DMS 273 (cell line): Measurements from ENCODE around the gene PLCB3.
A peak's percentile ranks its signal among the peaks of the same experiment; 100 is the strongest.

Experiments
- DNase-seq: peaks from one replicate; lab custom pipeline; 2025; ENCODE audit not compliant: unreplicated experiment; lab: John Stamatoyannopoulos, UW

PLCB3 gene

DNA sequence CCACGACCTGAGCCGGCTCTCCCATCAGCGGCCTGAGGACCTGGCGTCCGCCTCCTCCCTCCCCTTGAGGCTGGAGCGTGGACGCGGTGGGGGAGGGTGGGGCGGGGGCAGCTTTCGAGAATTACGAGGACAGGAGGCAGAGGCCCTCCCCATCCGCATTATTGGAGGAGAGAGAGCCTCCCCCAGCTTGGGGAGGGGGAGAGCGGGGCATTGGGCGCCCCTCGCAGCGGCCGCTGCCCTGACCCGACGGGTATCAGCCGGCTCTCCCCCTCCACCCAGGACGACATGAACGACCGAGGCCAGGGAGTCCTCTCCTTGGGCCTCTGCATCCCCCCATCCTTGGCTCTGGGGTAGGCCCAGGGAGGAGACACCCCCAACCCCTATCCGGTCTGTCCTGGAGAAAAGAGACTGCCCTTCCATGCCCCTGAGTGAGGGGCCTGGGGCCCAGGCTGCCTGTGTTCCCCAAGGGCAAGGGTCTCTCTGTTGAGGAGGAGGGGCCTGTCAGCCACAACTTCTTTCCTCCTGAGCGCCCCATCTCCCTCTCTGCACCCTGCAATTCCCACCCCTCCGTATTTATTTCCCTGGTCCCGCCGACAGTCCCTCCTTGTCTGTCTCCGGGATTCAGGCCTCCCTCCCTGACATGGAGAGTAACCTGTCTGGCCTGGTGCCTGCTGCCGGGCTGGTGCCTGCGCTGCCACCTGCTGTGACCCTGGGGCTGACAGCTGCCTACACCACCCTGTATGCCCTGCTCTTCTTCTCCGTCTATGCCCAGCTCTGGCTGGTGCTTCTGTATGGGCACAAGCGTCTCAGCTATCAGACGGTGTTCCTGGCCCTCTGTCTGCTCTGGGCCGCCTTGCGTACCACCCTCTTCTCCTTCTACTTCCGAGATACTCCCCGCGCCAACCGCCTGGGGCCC lies 34.8 kb downstream of the PLCB3 start:
- peak; percentile 78 for DNase-seq

DNA sequence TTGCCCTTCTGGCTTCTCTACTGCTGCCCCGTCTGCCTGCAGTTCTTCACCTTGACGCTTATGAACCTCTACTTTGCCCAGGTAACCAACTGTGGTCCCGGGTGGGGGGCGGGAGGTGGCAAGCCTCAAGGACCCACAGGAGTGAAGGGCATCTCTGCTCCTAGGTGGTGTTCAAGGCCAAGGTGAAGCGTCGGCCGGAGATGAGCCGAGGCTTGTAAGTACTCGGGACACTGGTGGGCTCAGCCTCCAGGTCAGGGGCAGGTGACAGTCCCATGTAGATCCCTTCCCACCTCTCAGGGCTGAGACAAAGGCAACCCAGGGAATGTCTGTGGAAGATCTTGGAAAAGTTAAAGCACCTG lies 35.5 kb downstream of the PLCB3 start:
- no peak for DNase-seq

DNA sequence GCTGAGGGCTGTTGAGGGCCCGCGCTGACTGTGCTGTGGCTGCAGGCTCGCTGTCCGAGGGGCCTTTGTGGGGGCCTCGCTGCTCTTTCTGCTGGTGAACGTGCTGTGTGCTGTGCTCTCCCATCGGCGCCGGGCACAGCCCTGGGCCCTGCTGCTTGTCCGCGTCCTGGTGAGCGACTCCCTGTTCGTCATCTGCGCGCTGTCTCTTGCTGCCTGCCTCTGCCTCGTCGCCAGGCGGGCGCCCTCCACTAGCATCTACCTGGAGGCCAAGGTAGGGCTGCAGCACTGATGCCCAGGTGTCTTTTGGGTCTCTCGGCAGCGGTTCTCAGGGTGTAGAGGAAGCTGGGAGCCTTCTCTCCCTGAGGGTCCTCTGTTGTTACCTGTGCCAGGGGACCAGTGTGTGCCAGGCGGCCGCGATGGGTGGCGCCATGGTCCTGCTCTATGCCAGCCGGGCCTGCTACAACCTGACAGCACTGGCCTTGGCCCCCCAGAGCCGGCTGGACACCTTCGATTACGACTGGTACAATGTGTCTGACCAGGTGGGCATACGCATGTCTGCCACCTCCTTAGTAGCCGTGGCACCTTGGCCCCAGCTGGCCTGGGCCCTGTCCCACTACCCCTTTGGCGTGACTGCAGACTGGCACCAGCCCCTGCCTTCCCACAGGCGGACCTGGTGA lies 36.5 kb downstream of the PLCB3 start:
- DNase-seq: no peak

DNA sequence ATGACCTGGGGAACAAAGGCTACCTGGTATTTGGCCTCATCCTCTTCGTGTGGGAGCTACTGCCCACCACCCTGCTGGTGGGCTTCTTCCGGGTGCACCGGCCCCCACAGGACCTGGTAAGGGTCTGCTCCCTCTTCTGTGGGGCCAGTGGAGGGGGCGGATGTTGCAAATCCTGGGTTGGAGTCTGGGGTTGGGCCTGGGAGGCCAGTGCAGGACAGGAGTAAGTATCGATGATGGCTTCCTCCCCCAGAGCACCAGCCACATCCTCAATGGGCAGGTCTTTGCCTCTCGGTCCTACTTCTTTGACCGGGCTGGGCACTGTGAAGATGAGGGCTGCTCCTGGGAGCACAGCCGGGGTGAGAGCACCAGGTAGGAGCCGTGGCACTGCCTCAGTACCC lies 37.0 kb downstream of the PLCB3 start:
- DNase-seq: no peak

DNA sequence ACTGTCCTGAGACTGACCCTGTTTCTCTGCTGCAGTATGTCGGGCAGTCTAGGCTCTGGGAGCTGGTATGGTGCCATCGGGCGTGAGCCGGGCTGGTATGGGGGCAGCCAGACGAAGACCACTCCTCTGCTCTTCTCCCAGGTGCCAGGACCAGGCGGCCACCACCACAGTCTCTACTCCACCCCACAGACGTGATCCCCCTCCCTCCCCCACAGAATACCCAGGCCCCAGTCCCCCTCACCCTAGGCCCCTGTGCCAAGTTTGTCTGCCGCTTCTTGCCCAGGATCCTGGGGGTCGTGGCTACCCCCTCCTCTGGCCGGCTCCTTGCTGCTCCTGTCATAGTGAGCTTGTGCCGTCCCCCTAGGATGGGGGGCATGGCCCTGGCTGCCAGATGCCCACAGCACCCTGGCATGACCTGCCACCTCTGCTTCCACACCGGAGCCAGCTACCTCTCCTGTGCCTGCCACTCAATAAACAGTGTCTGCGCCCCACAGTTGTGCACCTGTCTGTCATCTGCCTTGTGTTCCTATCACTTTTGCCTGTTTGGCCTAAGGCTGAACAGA lies 37.8 kb downstream of the PLCB3 start:
- DNase-seq: no peak

DNA sequence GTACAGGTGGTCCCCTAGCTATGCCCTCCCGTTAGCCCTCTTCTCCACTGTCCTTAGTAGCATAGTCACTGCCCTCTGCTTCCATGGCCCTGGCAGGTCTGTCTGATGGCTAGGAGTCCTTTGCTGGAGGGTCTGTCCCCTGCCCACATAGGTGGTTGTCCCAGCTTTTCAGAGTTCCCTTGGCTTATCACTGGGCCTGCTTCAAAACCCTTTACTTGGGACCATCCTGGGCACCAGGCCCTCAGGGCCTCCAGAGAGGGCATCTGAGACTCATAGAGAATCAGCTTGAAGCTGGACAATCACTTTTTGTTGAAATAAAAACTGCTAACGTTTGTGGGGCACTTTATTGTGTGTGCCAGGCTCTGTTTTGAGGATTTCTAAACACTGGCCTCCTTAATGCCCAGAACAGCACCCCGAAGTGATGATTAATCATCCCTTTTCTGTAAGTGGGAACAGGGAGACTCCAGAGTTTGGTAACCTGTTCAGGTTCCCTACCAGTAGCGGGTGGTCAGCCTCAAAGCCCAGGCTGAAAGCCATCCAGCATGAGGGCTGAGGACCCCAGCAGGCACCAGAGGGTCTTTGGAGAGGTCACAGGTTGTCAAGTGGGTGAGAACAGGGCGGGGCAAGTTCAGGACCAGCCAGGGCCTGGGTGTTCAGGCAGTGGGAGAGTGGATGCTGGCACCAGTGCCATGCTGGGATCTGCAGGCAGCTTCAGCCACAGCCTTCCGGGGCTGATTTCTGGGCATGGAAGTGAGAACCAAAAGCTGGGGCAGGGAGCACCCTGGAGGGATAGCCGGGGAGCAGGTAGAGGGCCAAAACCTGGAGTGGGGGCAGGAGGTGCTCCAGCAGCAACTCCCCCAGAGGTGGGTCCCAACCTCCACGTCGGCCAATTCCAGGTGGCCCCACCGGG lies 39.3 kb downstream of the PLCB3 start:
- DNase-seq: no peak

DNA sequence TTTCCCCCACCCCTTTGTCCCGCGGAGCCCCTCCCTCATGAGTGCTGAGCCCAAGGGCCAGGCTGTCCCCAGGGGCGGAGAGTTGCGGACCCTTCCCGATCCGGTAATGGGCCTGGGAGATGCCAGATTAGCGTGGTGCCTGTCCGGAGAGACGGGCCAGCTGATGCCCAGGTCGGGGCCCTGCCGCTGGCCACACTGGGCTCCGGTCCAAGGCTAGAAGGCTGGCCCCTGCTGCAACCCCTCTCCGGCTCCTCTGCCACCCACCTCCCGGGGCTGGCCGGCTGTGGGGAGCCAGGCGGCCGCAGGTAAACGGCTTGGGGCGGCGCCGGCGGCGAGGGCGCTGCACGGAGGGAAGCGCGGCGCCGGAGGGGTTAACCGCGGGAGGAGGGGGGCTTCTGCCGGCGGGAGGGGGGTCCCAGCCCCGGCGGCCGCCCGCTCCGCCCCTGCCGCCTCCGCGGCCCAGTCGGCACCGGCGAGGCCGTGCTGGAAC lies 40.0 kb downstream of the PLCB3 start, which contains the start of gene KCNK4:
KCNK4 (plus strand) TSS at position 41 of the 490 bp plus-strand sequence. CDS start 1,717 bp downstream, outside the sequence.
- DNase-seq: no peak

DNA sequence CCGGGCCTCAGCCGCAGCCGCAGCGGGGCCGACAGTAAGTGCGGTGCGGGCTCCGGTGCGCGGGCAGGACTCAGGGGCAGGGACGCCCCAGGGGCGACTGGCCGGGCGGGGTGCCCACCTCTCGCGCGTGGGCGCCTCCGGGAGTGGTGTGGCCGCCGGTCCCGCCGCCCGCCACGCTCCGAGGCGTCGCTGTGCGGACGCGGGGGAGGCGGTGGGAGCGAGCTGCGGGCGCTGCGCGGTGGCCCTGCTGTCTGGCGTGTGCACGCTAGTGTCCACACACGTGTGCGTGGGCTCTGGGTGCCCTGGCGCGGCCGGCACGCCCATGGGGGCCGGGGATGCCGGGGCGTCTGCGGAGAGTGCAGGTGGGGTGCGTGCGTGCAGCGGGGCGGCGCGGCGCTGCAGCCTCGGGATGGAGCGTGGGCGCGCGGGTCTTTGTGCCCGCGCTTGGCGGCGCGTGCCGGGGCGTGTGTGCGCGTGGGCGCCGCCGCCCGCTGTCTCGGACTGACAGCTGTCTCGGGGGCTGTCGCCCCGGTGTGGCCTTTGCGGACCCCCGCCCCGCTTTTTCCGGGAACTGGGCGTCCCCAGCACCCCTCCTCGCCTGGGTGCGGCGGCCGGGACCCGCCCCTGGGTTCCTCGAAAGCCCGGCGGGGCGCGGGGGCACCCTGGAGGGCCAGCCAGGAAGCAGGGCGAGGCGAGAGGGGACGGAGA lies 40.6 kb downstream of the PLCB3 start:
- no peak for DNase-seq

DNA sequence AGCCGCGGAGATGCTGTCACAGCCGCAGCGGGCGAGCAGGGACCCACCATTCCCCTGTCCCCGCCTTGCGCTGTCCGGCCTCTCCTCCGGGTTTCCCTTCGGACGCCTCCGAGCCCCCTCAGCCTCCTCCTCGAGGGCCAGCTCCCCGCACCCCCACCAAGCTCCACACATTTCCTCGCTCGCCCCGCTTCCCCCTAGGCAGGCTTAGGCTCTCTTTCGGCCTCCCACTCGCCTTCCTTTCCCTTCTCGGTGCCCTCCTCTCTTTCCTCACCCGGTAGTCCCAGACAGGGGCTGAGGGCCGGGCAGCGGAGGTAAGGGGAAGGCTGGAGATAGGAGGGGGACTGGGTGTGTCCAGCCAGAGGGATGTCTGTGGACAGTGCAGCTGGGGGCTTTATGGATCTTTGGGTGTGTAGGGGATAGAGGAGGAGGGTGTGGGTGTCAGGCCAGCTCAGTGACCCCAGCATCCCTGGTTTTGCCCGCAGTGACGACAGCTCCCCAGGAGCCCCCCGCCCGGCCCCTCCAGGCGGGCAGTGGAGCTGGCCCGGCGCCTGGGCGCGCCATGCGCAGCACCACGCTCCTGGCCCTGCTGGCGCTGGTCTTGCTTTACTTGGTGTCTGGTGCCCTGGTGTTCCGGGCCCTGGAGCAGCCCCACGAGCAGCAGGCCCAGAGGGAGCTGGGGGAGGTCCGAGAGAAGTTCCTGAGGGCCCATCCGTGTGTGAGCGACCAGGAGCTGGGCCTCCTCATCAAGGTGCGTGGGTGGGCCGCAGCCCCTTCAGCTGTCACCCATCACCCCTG lies 41.3 kb downstream of the PLCB3 start:
- DNase-seq: no peak

DNA sequence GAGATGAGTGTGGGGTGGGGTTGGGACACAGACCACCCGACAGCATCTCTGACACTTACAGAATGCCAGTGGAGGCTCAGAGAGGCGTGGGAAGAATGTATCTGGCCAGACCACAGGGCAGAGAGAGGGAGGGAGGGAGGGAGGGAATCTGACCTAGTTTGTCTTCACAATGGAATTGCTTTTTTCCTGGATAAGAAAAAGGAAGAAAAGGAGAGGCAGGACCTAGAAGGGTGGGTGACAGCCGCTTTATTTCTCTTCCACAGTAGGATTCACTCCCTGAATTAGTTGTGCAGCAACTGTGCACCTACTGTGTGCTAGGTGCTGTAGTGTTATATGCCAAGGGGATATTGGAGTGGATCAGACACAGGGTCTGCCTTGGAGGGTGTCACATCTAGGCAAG lies 43.4 kb downstream of the PLCB3 start:
- DNase-seq: no peak

DNA sequence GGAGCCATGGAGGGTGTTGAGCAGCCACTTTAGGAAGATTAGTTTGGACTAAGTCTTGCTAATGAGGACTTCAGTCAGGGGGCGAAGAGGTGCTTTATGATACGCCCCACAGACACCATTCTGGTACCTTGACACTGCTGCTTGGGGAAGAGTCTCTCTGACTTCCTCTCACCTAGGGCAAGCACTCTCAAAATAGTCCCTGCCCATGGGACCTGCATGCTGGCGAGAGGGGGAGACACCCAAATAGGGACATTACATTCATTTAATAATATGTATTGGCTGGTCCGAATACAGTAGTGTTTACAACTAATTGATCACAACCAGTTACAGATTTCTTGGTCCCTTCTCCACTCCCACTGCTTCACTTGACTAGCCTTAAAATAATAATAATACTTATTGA lies 44.4 kb downstream of the PLCB3 start:
- DNase-seq: no peak

DNA sequence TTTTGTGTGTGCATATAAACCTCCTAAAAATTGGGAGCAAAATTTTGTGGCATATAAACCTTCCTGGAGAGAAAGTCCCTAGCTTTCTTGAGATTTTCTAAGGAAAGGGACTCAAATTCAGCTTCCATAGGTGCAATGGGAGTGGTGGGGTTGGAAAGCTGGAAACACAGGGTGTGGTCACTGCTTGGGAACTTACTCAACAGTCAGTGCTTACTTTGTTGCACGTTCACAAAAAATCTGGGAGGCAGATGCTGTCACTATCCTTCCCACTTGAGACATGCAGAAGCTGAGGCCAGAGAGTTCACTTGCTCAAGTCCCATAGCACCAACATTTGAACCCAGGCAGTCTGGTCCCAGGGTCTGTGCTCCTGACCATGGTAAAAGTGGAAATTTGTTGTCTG lies 44.9 kb downstream of the PLCB3 start:
- DNase-seq: no peak

DNA sequence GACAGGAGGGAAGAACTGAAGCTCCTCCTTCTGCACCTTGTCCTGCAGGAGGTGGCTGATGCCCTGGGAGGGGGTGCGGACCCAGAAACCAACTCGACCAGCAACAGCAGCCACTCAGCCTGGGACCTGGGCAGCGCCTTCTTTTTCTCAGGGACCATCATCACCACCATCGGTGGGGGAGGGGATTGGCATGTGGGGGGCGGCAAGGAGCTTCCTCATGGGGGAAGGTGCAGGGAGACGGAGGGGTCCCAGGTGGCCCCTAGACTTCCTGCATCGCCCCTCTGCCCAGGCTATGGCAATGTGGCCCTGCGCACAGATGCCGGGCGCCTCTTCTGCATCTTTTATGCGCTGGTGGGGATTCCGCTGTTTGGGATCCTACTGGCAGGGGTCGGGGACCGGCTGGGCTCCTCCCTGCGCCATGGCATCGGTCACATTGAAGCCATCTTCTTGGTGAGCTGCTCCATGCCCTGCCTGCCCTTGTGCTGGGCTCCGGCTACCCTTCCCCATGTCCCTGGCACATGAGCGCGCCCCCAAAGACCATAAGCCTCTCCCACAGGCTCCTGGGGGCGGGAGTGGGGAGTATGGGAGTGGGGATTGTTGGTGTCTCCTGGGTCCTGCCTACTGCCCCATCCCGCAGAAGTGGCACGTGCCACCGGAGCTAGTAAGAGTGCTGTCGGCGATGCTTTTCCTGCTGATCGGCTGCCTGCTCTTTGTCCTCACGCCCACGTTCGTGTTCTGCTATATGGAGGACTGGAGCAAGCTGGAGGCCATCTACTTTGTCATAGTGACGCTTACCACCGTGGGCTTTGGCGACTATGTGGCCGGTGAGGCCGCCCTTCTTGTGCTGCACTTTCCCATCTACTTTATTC lies 45.7 kb downstream of the PLCB3 start:
- no peak for DNase-seq

DNA sequence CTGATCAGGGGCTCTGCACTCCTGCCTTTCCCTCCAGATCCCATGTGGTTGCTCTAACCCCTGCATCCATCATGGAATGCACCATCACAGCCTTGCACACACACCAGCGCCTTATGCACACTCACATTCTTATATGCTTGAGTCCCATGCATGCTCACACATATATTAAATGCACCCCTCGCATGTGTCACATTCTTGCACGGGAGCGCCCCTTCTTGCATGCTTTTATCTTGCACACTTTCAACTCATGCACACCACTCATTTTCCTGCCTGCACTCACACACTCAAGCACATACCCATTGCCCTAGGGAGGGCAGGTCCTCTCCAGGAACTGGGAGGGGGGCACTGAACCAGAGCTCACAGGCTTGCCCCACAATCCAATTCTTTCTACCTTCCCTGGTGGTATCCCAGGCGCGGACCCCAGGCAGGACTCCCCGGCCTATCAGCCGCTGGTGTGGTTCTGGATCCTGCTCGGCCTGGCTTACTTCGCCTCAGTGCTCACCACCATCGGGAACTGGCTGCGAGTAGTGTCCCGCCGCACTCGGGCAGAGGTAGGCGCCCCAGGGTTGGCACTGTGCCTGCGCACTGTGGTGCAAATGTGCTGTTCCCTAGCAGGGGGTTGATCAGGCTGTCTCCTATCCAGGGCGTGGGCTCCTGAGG lies 46.5 kb downstream of the PLCB3 start:
- peak; percentile 37 for DNase-seq

DNA sequence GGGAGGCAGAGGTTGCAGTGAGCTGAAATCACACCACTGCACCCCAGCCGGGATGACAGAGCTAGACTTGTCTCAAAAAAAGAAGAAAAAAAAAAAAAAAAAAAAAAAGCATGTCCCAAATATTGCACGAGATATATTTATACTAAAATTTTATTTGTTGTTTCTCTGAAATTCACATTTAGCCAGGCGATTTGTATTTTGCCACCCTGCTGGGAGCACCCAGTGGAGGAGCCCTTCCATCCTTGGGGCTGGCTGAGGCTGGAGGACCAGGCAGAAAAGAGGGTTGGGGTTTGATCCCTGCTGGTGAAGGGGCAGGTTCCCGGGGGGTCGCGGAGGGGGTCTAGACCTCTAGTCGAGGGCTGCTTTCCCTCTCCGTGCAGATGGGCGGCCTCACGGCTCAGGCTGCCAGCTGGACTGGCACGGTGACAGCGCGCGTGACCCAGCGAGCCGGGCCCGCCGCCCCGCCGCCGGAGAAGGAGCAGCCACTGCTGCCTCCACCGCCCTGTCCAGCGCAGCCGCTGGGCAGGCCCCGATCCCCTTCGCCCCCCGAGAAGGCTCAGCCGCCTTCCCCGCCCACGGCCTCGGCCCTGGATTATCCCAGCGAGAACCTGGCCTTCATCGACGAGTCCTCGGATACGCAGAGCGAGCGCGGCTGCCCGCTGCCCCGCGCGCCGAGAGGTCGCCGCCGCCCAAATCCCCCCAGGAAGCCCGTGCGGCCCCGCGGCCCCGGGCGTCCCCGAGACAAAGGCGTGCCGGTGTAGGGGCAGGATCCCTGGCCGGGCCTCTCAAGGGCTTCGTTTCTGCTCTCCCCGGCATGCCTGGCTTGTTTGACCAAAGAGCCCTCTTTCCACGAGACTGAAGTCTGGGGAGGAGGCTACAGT lies 47.9 kb downstream of the PLCB3 start:
- peak; percentile 69 for DNase-seq

DNA sequence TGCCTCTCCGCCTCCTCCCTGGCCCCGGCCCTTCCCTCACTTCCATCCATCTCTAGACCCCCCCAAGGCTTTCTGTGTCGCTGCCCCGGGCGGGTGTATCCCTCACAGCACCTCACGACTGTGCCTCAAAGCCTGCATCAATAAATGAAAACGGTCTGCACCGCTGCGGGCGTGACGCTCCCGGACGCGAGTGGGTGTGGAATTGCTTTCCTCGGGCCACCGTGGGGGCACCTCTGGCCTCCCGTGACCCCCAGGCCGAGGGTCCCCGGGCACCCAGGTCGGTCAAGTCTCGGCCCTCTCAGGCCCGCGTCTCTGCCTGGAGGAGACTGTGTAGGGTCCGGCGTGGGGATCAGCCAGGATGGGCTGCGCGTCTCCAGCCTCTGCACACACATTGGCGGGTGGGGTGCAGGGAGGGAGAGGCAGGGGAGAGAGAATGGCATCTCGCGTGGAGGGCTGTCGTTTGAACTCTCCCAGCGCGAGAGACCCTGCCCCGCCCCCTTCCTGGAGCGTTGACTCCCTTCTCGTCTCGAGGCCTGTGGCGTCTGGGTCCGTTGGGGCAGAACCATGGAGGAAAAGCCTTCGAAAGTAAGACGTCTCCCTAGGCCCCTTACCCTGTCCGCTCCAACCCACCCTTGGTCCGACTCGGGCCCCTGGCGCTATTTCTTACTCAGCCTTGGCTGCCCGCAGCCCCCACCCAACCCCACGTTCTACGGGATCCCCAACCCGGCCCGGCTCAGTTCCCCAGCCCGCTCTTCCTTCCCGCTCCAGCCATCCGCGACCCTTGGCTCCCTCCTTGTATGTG lies 48.7 kb downstream of the PLCB3 start, which contains the start of gene CATSPERZ:
CATSPERZ (plus strand) TSS at position 512 of the 802 bp plus-strand sequence; CDS start at position 565, 53 bp downstream.
- DNase-seq: no peak
